Left lung (tissue), 10 donors: ENCODE measurements around the gene MED6. TPM values are rescaled to one million over a fixed set of nuclear protein-coding genes. Genes with fewer than 3 reads are reported as not detected.

Source experiments
- ATAC-seq: fragments of 200-7000 bp; cut with Tn5 transposase; one replicate; pipeline ENCODE4 v1.9.1; 2020; ENCODE audit warnings: moderate library complexity
- DNase-seq, 4 donors: peaks; one replicate each; pipeline ENCODE4 v3.0.0-alpha.2; 2013 to 2020
- H3K27ac ChIP-seq, 2 donors: fragments of 200-600 bp; sonication (generic) in 1 of 2; one replicate each; pipeline versions ENCODE4 v1.5.0 to v1.8.0; 2020 to 2021
- H3K27me3 ChIP-seq, 2 donors: fragments of 200-600 bp; sonication (generic) in 1 of 2; one replicate each; pipeline versions ENCODE4 v1.5.0 to v1.8.0; 2020 to 2021
- H3K36me3 ChIP-seq, 2 donors: fragments of 200-600 bp; sonication (generic) in 1 of 2; one replicate each; pipeline versions ENCODE4 v1.5.0 to v1.8.0; 2020 to 2021
- H3K4me1 ChIP-seq, 2 donors: fragments of 200-600 bp; one replicate each; pipeline ENCODE4 v1.8.0; 2021
- H3K4me3 ChIP-seq, 2 donors: fragments of 200-600 bp; sonication (generic) in 1 of 2; one replicate each; pipeline versions ENCODE4 v1.5.0 to v1.8.0; 2020 to 2021; ENCODE audit warnings: mild to moderate bottlenecking in 1 of 2
- H3K9me3 ChIP-seq, 2 donors: fragments of 200-600 bp; sonication (generic) in 1 of 2; one replicate each; pipeline versions ENCODE4 v1.5.0 to v1.8.0; 2020 to 2021
- CTCF ChIP-seq, 2 donors: fragments of 200-600 bp; sonication (generic) in 1 of 2; IDR thresholded peaks; one replicate each; pipeline versions ENCODE4 v1.5.0 to v1.8.0; 2021; ENCODE audit warnings: antibody characterized with exemption in 2 of 2
- intact Hi-C, 2 donors: fragments of 100-400 bp; cut with DNase I; formaldehyde crosslinking; loops; one replicate each; pipeline versions ENCODE4 v1.11.2 to v1.14.2; 2022
- polyA plus RNA-seq, 6 donors: library from polyadenylated mRNA; unstranded; fragments of 120-200 nt; gene quantifications; one replicate each; pipeline ENCODE4 v1.2.1, GENCODE V29; 2013; ENCODE audit not compliant: insufficient read length in 6 of 6
- total RNA-seq, 2 donors: library from RNA; stranded (reverse); fragmentation: NEBNext Ultra II Directional; extraction: Animal tissue kit (Norgen Biotek cat#: 25700); gene quantifications; one replicate each; pipeline ENCODE4 v1.2.1, GENCODE V29; 2021
- donor health status: DM: no; HTN: yes; CAD: no.
- donor health status: DM: no; HTN: no; CAD: no.

The MED6 gene
- total and polyA plus RNA-seq, 8 donors = 23.2 to 50.9 (median 41.6) TPM

- peak; percentile 11 to 19 for TF ChIP-seq CTCF (IDR thresholded peaks at IDR 0.05)
- H3K4me3 ChIP-seq = no peak overlapping the region
- DNase-seq (no peak), ATAC-seq (peak; percentile 70)
- H3K27ac ChIP-seq = no peak overlapping the region
- no peaks in the 10 kb centered on the region for H3K27me3 ChIP-seq
- H3K9me3 ChIP-seq = peaks cover 0 to 14% of the 10 kb centered on the region in 2 donors
- peaks cover 0 to 46% of the 10 kb centered on the region in 2 donors for H3K36me3 ChIP-seq
- no peaks in the 10 kb centered on the region for H3K4me1 ChIP-seq
- intact Hi-C loops = loop anchor here in 1 of 2 donors (10.0 kb wide), 1 partner anchor 613 kb away; no protein-coding TSS in a partner anchor
These were observed 32.7 kb downstream of the MED6 start for GRCh38 chr14:70567791-70568190.

GRCh38 chr14:70563869-70564268, 36.6 kb downstream of the MED6 start:
- TF ChIP-seq CTCF (IDR thresholded peaks at IDR 0.05) = no peak
- intact Hi-C loops = loop anchor here in 1 of 2 donors (10.0 kb wide), 1 partner anchor 609 kb away; no protein-coding TSS in a partner anchor
- Histone ChIP-seq H3K36me3 (peaks cover 0 to 53% of the 10 kb centered on the region in 2 donors), H3K4me3 (no peak overlapping the region), H3K4me1 (no peaks in the 10 kb centered on the region), H3K9me3 (peaks cover 0 to 35% of the 10 kb centered on the region in 2 donors), H3K27ac (no peak overlapping the region), H3K27me3 (no peaks in the 10 kb centered on the region)
- DNase-seq = no peak
- no peak for ATAC-seq

- ATAC-seq (no peak), DNase-seq (no peak)
- Histone ChIP-seq H3K27ac (no peak overlapping the region), H3K4me3 (no peak overlapping the region), H3K4me1 (no peaks in the 10 kb centered on the region), H3K27me3 (no peaks in the 10 kb centered on the region), H3K9me3 (peaks cover 0 to 35% of the 10 kb centered on the region in 2 donors), H3K36me3 (peaks cover 0 to 53% of the 10 kb centered on the region in 2 donors)
- intact Hi-C loops = loop anchor here in 1 of 2 donors (10.0 kb wide), 1 partner anchor 609 kb away; no protein-coding TSS in a partner anchor
- no peak for TF ChIP-seq CTCF (IDR thresholded peaks at IDR 0.05)
These were observed 37.0 kb downstream of the MED6 start for GRCh38 chr14:70563417-70563816.

- intact Hi-C loops = no loop called here
- peaks cover 0 to 24% of the 10 kb centered on the region in 2 donors for H3K9me3 ChIP-seq
- no peak overlapping the region for H3K4me3 ChIP-seq
- no peak overlapping the region for H3K27ac ChIP-seq
- ATAC-seq (no peak), DNase-seq (no peak)
- peaks cover 0 to 18% of the 10 kb centered on the region in 2 donors for H3K36me3 ChIP-seq
- no peaks in the 10 kb centered on the region for H3K4me1 ChIP-seq
- TF ChIP-seq CTCF (IDR thresholded peaks at IDR 0.05) = no peak
- no peaks in the 10 kb centered on the region for H3K27me3 ChIP-seq
These were observed 42.1 kb downstream of the MED6 start for GRCh38 chr14:70558356-70558755.

- intact Hi-C loops = no loop called here
- TF ChIP-seq CTCF (IDR thresholded peaks at IDR 0.05) = no peak
- DNase-seq (peak in 2 of 4 donors; percentile 5 to 43), ATAC-seq (peak; percentile 61)
- no peak overlapping the region for H3K4me3 ChIP-seq
- peaks cover 0 to 5% of the 10 kb centered on the region in 2 donors for H3K9me3 ChIP-seq
- no peaks in the 10 kb centered on the region for H3K27me3 ChIP-seq
- no peak overlapping the region for H3K27ac ChIP-seq
- no peaks in the 10 kb centered on the region for H3K36me3 ChIP-seq
- H3K4me1 ChIP-seq = no peaks in the 10 kb centered on the region
These were observed 44.6 kb downstream of the MED6 start for GRCh38 chr14:70555890-70556289.
